ENCODE data around the gene PJA2. TPM values are rescaled to one million over a fixed set of nuclear protein-coding genes. Genes with fewer than 3 reads are reported as not detected.
"Not testable (repeated sequence)": the region's sequence is repeated elsewhere in the genome, so short reads cannot be mapped to it uniquely, and the experiment has no call there.

The PJA2 gene
- total RNA-seq (10 to 100 TPM; 83.1 to 91.0 TPM), polyA plus RNA-seq (10 to 100 TPM; 46.0 to 54.4 (median 47.7) TPM), total RNA-seq (110 to 222 (median 190) reads per million in 6 experiments)

DNA sequence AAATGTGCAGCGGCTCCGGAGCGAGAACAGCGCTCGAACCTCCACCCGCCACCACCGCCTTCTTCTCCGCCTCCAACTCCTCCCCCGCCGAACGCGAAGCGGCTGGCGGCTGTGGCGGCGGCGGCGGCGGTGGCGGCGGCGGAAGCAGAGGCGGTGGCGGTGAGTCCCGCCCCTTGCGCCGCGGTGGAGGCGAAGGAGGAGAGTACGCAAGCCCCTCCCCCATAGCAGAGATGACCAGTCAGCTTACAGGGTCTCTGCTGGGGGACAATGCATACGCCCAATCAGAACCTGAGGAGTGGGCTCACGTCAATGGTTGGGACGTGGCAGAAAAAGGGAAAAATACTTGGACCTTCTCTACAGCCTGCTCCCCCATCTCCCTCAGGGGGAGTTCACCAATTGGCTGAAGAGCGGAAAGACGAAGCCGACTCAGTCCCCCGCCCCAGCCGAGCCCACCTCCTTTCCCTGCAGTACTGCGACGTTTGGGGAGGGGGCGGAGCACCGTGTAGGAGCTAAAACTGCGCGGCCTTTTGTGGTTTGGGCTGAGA, at the start of gene PJA2:
TSS of gene PJA2 (minus strand) at position 131 of the 545 bp plus-strand sequence. CDS start 26,541 bp downstream, outside the sequence.
- peaks cover 5 to 14% (median 12%) of the 10 kb centered on the region in 3 donors for H3K36me3 Mint-ChIP-seq

DNA sequence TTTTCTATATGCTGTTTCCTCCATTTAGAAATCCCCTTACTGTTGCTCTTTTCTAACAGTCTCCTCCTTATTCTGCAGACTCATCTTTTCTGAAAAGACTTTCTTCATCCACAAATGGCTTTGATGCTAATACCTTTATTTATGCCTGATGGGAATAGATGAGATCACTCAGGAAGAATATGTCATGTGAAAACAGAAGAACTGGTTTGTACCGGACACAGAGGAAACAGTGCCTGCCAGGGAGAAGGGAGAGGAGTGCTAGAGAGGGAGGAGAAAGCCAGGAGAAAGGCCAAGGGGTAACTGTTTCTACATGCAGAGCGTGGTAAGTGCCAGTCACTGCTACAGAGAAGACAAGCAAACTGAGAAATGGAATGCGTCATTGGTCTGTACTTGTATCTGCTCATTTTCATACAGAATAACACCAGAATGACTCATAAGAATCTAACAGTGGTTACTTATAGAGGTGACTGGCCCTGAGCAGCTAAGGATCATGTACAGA, 45.9 kb upstream of the PJA2 start:
- H3K4me3 Mint-ChIP-seq = no peak overlapping the region
- H3K9me3 Mint-ChIP-seq = peaks cover 0 to 8% (median 0%) of the 10 kb centered on the region in 9 donors
- DNase-seq (no peak), ATAC-seq (no peak)
- H3K36me3 Mint-ChIP-seq = no peaks in the 10 kb centered on the region
- peaks cover 0 to under 1% (median 0%) of the 10 kb centered on the region in 4 donors for H3K4me1 Mint-ChIP-seq
- peaks cover 0 to 10% (median 7%) of the 10 kb centered on the region in 5 donors for H3K27me3 Mint-ChIP-seq
- no peak overlapping the region for H3K27ac Mint-ChIP-seq
- POLR2A ChIA-PET = no interaction called here

More for the DNA sequence above, at the start of gene PJA2:
- Mint-ChIP-seq H3K27ac (peak within 1 kb of the TSS; percentile 97 to 100 (median 100)), H3K9me3 (peaks cover 4 to 12% (median 9%) of the 10 kb centered on the region in 9 donors), H3K4me1 (peaks cover 18 to 43% (median 36%) of the 10 kb centered on the region in 4 donors), H3K27me3 (peaks cover 0 to 3% (median 0%) of the 10 kb centered on the region in 5 donors), H3K4me3 (peak within 1 kb of the TSS; percentile 95 to 100 (median 99))
- ATAC-seq (peak; percentile 75 to 77), DNase-seq (peak; percentile 90 to 98 (median 96))
- POLR2A ChIA-PET = interaction anchor here (0.6 to 2.6 kb wide), 31 partner anchors 9 to 1524 kb away, joined by 3 to 34 read pairs (median 4); partner anchors contain the start of genes FBXL17, MAN2A1, SLC25A46 and TMEM232

DNA sequence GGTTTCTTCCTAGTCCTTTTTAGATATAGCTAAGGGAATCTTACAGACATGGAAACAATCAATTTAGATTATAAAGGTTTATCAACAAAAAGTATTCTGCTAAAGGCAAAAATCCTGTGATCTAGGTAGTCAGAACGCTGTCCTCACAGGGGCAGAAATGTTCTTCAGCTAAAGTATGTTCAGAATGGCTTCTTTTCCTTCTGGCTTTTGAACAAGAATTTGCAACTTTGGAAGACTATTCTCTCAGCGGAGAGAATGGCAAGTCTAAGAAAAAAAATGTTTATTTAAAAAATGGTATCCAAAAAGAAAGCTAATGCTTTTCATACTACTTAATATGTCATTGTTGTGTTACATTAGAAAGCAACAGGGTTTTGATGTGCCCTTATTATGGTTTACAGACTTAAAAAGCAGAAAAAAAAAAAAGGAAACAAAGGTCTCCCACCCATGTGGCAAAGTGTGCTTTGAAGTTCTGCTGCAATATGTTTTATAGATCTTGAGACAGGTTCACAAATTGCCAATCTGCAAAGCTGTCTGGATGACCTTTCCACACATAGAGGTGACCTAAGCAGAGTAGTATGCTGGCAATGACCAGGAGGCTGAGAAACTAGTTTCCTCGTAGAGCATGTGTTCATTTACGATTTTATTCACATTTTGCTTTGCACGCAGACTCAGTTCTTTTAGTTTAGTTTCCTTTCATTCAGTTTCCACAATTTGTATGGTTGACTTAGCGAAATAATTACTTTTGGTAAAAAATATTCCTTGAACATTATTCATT, 45.1 kb upstream of the PJA2 start:
- H3K36me3 Mint-ChIP-seq = no peaks in the 10 kb centered on the region
- POLR2A ChIA-PET = no interaction called here
- no peak overlapping the region for H3K27ac Mint-ChIP-seq
- H3K4me1 Mint-ChIP-seq = peaks cover 0 to 6% (median 3%) of the 10 kb centered on the region in 4 donors
- DNase-seq (no peak), ATAC-seq (no peak)
- H3K9me3 Mint-ChIP-seq = peaks cover 0 to 3% (median 0%) of the 10 kb centered on the region in 9 donors
- H3K27me3 Mint-ChIP-seq = peaks cover 0 to 12% (median 5%) of the 10 kb centered on the region in 5 donors
- H3K4me3 Mint-ChIP-seq = no peak overlapping the region

DNA sequence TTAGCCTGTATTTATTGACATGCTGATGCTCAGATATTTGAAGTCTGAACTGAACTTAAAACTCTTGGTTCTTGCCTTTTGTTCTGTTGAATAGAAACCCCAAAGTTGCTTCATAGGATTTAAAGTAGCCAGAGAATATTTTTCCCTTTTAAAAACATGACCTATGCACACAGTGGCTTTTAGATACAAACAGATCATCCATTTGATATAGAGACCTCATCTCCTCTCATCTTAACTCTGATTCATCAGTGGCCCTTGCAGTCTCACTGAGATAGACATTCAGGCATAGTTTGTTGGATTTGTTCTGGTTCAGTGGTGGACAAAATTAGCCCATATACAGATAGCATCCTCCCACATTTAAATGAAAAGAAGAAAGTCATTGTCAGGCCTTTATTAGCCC, 43.5 kb upstream of the PJA2 start:
- POLR2A ChIA-PET = no interaction called here
- no peak overlapping the region for H3K4me3 Mint-ChIP-seq
- H3K27me3 Mint-ChIP-seq = peaks cover 0 to 9% (median 4%) of the 10 kb centered on the region in 5 donors
- no peaks in the 10 kb centered on the region for H3K36me3 Mint-ChIP-seq
- peaks cover 0 to 6% (median 3%) of the 10 kb centered on the region in 4 donors for H3K4me1 Mint-ChIP-seq
- ATAC-seq (no peak), DNase-seq (no peak)
- H3K9me3 Mint-ChIP-seq = peaks cover 0 to 2% (median 0%) of the 10 kb centered on the region in 9 donors
- H3K27ac Mint-ChIP-seq = no peak overlapping the region

DNA sequence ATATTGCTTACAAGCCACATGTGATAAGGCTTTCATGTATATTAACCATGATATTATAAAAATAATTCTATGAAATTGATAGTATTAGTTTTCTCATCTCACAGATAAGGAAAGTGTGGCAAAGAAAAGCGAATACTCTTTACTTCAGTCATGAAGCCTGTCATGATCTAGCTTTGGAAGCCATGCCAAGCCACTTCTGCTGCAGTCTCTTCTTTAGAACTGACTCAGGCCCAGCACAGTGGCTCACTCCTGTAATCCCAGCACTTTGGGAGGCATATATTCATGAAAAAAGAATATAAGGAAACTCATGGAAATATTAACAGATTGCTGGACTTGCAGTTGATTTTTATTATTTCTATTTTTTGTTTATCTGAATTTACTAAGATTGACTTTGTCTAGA, 42.9 kb upstream of the PJA2 start:
- Mint-ChIP-seq H3K27me3 (peaks cover 0 to 8% (median 4%) of the 10 kb centered on the region in 5 donors), H3K4me3 (no peak overlapping the region), H3K4me1 (peaks cover 0 to 6% (median 3%) of the 10 kb centered on the region in 4 donors), H3K27ac (no peak overlapping the region), H3K36me3 (no peaks in the 10 kb centered on the region), H3K9me3 (peaks cover 0 to 2% (median 0%) of the 10 kb centered on the region in 9 donors)
- no peak for ATAC-seq
- POLR2A ChIA-PET = no interaction called here
- DNase-seq = no peak

- Mint-ChIP-seq H3K4me1 (peaks cover 0 to 6% (median 3%) of the 10 kb centered on the region in 4 donors), H3K27me3 (peaks cover 0 to 8% (median 3%) of the 10 kb centered on the region in 5 donors), H3K9me3 (no peaks in the 10 kb centered on the region), H3K36me3 (no peaks in the 10 kb centered on the region), H3K4me3 (no peak overlapping the region), H3K27ac (no peak overlapping the region)
- DNase-seq (no peak), ATAC-seq (no peak)
- POLR2A ChIA-PET = no interaction called here
Observed at GRCh38 chr5:109451146-109451545, 41.4 kb upstream of the PJA2 start.

DNA sequence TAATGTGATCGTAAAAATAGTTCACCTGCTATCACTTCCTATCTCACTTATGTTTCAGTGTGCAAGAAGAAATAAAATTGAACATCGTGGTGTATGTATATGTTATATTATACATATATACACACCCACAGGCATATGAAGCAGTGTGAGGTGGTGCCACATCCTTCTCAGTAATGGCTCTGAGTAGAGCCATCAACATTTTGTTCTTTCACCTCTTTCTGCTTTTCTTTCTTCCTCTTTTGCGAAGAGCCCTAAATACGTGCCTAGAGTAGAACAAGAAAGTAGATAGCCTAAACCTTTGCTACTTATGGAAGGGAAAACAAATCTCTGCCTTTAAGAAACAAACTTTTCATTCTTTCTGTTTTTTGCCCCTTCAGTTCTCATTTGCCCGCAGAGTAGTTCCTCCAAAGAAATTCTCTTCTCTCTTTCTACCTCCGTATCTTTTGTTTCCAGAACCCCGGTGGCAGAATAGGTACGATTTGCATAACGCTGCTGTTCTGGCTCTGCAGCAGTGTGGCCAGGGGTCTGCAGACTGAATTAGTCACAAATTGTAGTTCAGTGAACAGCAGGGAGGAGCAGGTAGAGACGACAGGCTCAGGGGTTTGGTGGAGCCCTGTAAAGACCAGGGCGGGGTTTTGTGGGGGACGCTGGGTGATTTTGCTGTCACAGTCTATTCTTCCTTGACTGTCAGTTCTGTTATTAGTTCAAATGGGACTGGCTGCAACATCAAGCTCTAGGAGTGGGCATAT, 40.5 kb upstream of the PJA2 start:
- Mint-ChIP-seq H3K27ac (peak overlapping the region in 1 of 10 donors; percentile 22), H3K36me3 (no peaks in the 10 kb centered on the region), H3K4me3 (peak overlapping the region in 5 of 10 donors; percentile 5 to 36 (median 15)), H3K4me1 (peaks cover 0 to 6% (median 3%) of the 10 kb centered on the region in 4 donors), H3K27me3 (peaks cover 0 to 5% (median 0%) of the 10 kb centered on the region in 5 donors), H3K9me3 (peaks cover 0 to 2% (median 0%) of the 10 kb centered on the region in 9 donors)
- POLR2A ChIA-PET = no interaction called here
- DNase-seq (no peak), ATAC-seq (no peak)

DNA sequence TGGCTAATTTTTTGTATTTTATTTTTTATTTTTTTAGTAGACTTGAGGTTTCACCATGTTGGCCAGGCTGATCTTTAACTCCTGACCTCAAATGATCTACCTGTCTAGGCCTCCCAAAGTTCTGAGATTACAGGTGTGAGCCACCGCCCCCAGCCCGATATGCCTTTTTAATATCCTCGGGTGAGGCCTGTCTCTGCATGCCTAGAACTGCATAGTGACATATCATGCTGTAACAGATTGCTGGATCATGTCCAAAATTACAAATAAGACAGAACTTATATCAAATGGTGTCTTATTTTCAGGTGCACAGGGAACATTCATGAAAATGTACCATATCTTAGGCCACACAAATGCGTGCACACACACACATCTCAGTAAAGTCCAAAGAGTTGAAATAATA, 39.1 kb upstream of the PJA2 start:
- Mint-ChIP-seq H3K9me3 (peaks cover 0 to 2% (median 0%) of the 10 kb centered on the region in 9 donors), H3K27me3 (peaks cover 0 to 5% (median 0%) of the 10 kb centered on the region in 5 donors), H3K4me1 (peaks cover 0 to 6% (median 3%) of the 10 kb centered on the region in 4 donors), H3K36me3 (no peaks in the 10 kb centered on the region), H3K4me3 (no peak overlapping the region), H3K27ac (no peak overlapping the region)
- POLR2A ChIA-PET = interaction anchor here (0.7 kb wide), 1 partner anchor 120 kb away, joined by 3 read pairs; no protein-coding TSS in a partner anchor
- ATAC-seq (no peak), DNase-seq (no peak)

- Mint-ChIP-seq H3K4me3 (no peak overlapping the region), H3K27me3 (no peaks in the 10 kb centered on the region), H3K36me3 (no peaks in the 10 kb centered on the region), H3K4me1 (no peaks in the 10 kb centered on the region), H3K27ac (no peak overlapping the region), H3K9me3 (peaks cover 0 to 5% (median 0%) of the 10 kb centered on the region in 9 donors)
- DNase-seq (no peak), ATAC-seq (no peak)
- POLR2A ChIA-PET = no interaction called here
Observed at GRCh38 chr5:109439590-109439989, 29.8 kb upstream of the PJA2 start.

DNA sequence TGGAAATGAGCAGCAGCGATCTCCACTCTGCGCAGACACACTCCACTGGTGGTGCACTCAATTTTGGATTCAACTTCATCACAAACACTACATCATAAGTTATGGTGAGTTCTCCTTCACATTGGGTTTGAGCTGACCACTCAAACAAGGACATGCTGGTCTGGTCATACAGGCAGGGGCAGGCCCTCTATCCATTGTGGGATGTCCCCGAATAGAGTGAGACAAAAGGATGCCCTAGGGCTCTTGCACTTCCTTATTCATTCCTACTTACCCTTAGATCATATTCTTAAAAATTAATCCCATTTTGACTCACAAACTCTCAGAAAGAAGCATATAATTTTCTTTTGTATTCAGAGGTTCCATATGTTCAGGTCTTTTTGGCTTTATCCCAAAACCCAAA, 16.3 kb upstream of the PJA2 start:
- Mint-ChIP-seq H3K27ac (peak overlapping the region in 1 of 10 donors; percentile 20), H3K9me3 (no peaks in the 10 kb centered on the region), H3K4me1 (peaks cover 0 to 2% (median 0%) of the 10 kb centered on the region in 4 donors), H3K4me3 (no peak overlapping the region), H3K27me3 (peaks cover 9 to 16% (median 11%) of the 10 kb centered on the region in 5 donors), H3K36me3 (no peaks in the 10 kb centered on the region)
- POLR2A ChIA-PET = no interaction called here
- no peak for DNase-seq
- no peak for ATAC-seq

DNA sequence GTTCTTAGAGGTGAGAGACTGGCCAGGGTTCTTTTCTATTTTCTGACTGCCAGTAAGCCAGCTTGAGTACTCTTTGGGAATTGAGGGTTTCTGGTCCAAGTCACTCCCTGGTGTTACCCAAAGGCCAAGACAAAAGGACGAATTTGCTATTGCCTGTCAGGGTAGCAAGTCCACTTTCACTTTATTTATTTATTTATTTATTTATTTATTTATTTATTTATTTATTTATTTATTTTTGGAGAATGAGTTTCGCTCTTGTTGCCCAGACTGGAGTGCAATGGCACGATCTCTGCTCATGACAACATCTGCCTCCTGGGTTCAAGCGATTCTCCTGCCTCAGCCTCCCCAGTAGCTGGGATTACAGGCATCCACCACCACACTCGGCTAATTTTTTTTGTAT, 15.7 kb upstream of the PJA2 start:
- H3K4me3 Mint-ChIP-seq, H3K4me1 Mint-ChIP-seq, H3K9me3 Mint-ChIP-seq, POLR2A ChIA-PET, DNase-seq, H3K27ac Mint-ChIP-seq, H3K36me3 Mint-ChIP-seq, ATAC-seq: not testable (repeated sequence)
- peaks cover 9 to 16% (median 11%) of the 10 kb centered on the region in 5 donors for H3K27me3 Mint-ChIP-seq

- Mint-ChIP-seq H3K27ac (no peak overlapping the region), H3K4me3 (no peak overlapping the region), H3K36me3 (no peaks in the 10 kb centered on the region), H3K4me1 (peaks cover 0 to 2% (median 0%) of the 10 kb centered on the region in 4 donors), H3K9me3 (no peaks in the 10 kb centered on the region), H3K27me3 (peaks cover 9 to 12% (median 11%) of the 10 kb centered on the region in 5 donors)
- POLR2A ChIA-PET = no interaction called here
- DNase-seq (no peak), ATAC-seq (no peak)
Observed at GRCh38 chr5:109421956-109422355, 12.2 kb upstream of the PJA2 start.

Data from naive thymus-derived CD8-positive, alpha-beta T cell (primary cell).